Mucosa of stomach (tissue), 1 donor: ENCODE measurements around the gene FAM25G.
"Not testable (repeated sequence)": the region's sequence is repeated elsewhere in the genome, so short reads cannot be mapped to it uniquely, and the experiment has no call there.

Experiments used
- H3K27me3 ChIP-seq: one replicate; pipeline ENCODE4 v1.7.0; 2013; ENCODE audit warnings: mild to moderate bottlenecking, low read length; ENCODE audit not compliant: control insufficient read depth, insufficient read depth
- H3K36me3 ChIP-seq: one replicate; pipeline ENCODE4 v1.7.0; 2013; ENCODE audit warnings: low read length; ENCODE audit not compliant: control insufficient read depth, insufficient read depth
- H3K4me1 ChIP-seq: one replicate; pipeline ENCODE4 v1.7.0; 2013; ENCODE audit warnings: mild to moderate bottlenecking, low read length; ENCODE audit not compliant: control insufficient read depth, insufficient read depth
- H3K4me3 ChIP-seq: one replicate; pipeline ENCODE4 v1.7.0; 2013; ENCODE audit warnings: low read length
- H3K9ac ChIP-seq: one replicate; pipeline ENCODE4 v1.7.0; 2013; ENCODE audit warnings: mild to moderate bottlenecking, low read length, moderate library complexity
- H3K9me3 ChIP-seq: one replicate; pipeline ENCODE4 v1.7.0; 2013; ENCODE audit warnings: mild to moderate bottlenecking, low read length, moderate library complexity; ENCODE audit not compliant: control insufficient read depth
- donor health status: Pancreatic carcinoma.

FAM25G gene

GRCh38 chr10:47458466-47459154, 32.9 kb downstream of the FAM25G start:
- Histone ChIP-seq H3K27me3 (no peaks in the 10 kb centered on the region), H3K4me3 (no peak overlapping the region), H3K9ac (no peak overlapping the region), H3K36me3 (no peaks in the 10 kb centered on the region), H3K4me1 (peaks cover 5% of the 10 kb centered on the region), H3K9me3 (no peaks in the 10 kb centered on the region)

DNA sequence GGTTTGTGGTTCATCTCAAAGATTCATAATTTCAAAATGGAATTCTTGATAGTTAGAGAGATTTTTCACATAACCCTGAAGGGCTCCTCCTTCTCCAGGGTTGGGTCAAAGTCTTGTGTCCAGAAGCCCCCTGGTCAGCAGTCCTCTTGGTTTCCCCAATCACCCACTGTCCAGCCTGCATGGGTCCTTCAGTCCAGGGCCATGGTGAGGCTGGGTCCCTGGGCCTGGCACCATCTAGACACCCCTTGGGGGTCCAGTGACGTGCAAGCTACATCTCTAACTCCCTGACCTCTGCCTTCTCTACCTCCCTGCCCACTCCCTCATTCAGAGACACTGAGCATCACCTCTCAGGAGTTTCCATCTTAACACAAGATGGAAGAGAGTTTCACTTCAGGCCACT, 33.7 kb downstream of the FAM25G start:
- peaks cover 5% of the 10 kb centered on the region for H3K4me1 ChIP-seq
- H3K9me3 ChIP-seq = no peaks in the 10 kb centered on the region
- no peak overlapping the region for H3K4me3 ChIP-seq
- no peaks in the 10 kb centered on the region for H3K36me3 ChIP-seq
- H3K27me3 ChIP-seq = no peaks in the 10 kb centered on the region
- no peak overlapping the region for H3K9ac ChIP-seq

- Histone ChIP-seq H3K36me3 (no peaks in the 10 kb centered on the region), H3K9ac (no peak overlapping the region), H3K27me3 (no peaks in the 10 kb centered on the region), H3K4me3 (no peak overlapping the region), H3K9me3 (no peaks in the 10 kb centered on the region), H3K4me1 (peaks cover 5% of the 10 kb centered on the region)
Measured at GRCh38 chr10:47457528-47457820, 34.0 kb downstream of the FAM25G start.

DNA sequence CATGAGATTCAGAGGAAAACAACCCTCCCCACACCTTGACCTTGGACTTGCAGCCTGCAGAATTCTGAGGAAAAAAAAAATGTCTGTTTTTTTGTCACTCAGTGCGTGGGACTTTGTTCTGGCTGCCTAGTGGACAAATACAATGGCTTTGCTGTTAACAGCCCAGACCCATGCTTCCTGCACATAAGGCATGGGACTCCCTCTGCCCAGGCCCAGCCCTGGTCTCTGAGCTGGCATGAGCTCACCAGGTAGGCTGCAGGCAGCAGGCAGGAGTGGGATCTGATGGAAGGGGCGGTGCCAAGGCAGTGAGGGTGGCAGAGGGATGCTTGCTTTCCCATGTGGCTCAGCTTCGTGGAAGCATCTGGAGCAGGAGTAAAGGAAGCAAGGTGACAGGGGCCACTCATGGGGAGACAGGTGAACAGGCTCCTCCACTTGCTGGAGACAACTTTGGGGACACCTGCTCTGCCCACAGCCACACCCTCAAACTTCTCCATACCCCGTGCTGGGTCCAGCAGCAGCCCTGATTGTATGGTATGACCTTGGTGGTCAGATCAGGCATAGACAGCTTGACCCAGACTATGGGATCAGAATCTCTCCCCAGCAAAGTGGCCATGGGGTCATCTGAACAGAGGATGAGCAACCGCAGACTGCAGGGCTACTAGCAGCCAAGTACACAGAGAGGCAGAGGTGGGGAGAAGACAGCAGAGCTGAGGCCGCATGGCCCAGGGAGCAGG, 34.5 kb downstream of the FAM25G start:
- H3K9ac ChIP-seq = no peak overlapping the region
- H3K4me1 ChIP-seq = peaks cover 5% of the 10 kb centered on the region
- no peaks in the 10 kb centered on the region for H3K9me3 ChIP-seq
- no peak overlapping the region for H3K4me3 ChIP-seq
- no peaks in the 10 kb centered on the region for H3K27me3 ChIP-seq
- no peaks in the 10 kb centered on the region for H3K36me3 ChIP-seq

DNA sequence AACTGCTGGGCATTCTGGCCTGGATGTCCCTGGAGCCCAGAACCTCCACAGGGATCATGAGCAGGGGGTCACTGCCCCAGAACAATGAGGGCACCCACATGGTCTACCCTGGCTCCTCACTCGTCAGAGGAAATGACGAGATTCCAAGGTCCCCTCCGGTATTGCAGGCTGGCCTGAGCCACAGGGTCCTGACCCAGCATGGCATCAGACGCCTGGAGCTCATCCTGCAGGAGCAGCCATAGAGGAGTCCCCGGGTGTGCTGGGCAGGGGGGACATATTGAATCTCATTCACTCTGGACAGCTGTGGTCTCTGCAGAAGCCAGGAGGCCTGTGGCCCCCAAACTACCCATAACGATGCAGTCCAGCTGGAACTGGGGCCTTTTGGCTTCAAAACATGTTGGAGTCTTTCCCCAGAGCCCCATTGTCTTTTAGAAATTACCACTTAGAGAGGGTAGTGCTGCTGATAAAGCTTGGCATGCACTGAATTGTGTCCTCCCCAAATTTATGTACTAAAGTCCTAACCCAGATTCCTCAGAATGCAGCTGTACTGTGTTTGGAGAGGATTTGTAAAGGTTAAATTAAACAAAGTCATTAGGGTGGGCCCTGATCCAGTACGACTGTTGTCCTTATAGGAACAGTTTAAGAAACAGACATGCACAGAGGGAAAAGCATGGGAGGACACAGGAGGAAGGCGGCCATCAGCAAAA, 35.3 kb downstream of the FAM25G start:
- H3K9ac ChIP-seq = no peak overlapping the region
- H3K4me3 ChIP-seq = no peak overlapping the region
- no peaks in the 10 kb centered on the region for H3K36me3 ChIP-seq
- H3K27me3 ChIP-seq = no peaks in the 10 kb centered on the region
- H3K9me3 ChIP-seq = no peaks in the 10 kb centered on the region
- peaks cover 5% of the 10 kb centered on the region for H3K4me1 ChIP-seq

GRCh38 chr10:47455350-47456078, 36.0 kb downstream of the FAM25G start:
- H3K9ac ChIP-seq, H3K27me3 ChIP-seq, H3K9me3 ChIP-seq, H3K4me3 ChIP-seq, H3K4me1 ChIP-seq, H3K36me3 ChIP-seq: not testable (repeated sequence)

DNA sequence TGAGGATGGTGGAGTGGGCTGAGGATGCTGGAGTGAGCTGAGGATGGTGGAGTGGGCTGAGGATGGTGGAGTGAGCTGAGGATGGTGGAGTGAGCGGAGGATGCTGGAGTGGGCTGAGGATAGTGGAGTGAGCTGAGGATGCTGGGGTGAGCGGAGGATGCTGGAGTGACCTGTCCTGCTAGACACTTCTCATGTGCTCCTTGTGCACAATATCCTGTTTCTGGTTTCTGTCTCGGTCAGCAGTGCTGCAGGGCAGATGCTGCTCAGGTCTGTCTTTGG, 36.8 kb downstream of the FAM25G start:
- Histone ChIP-seq H3K27me3 (no peaks in the 10 kb centered on the region), H3K4me3 (no peak overlapping the region), H3K9ac (no peak overlapping the region), H3K4me1 (peaks cover 5% of the 10 kb centered on the region), H3K36me3 (no peaks in the 10 kb centered on the region), H3K9me3 (no peaks in the 10 kb centered on the region)

- H3K27me3 ChIP-seq = no peaks in the 10 kb centered on the region
- H3K36me3 ChIP-seq = no peaks in the 10 kb centered on the region
- peaks cover 5% of the 10 kb centered on the region for H3K4me1 ChIP-seq
- no peaks in the 10 kb centered on the region for H3K9me3 ChIP-seq
- H3K9ac ChIP-seq = no peak overlapping the region
- no peak overlapping the region for H3K4me3 ChIP-seq
Measured at GRCh38 chr10:47454008-47454779, 37.3 kb downstream of the FAM25G start.

GRCh38 chr10:47453141-47454007, 38.1 kb downstream of the FAM25G start:
- Histone ChIP-seq H3K4me1 (peaks cover 4% of the 10 kb centered on the region), H3K27me3 (no peaks in the 10 kb centered on the region), H3K4me3 (no peak overlapping the region), H3K9me3 (no peaks in the 10 kb centered on the region), H3K36me3 (no peaks in the 10 kb centered on the region), H3K9ac (no peak overlapping the region)

- Histone ChIP-seq H3K9ac (no peak overlapping the region), H3K4me1 (no peaks in the 10 kb centered on the region), H3K27me3 (no peaks in the 10 kb centered on the region), H3K9me3 (no peaks in the 10 kb centered on the region), H3K4me3 (no peak overlapping the region), H3K36me3 (no peaks in the 10 kb centered on the region)
Measured at GRCh38 chr10:47452495-47453140, 38.9 kb downstream of the FAM25G start.
